ENCODE data around the gene CACNG3. TPM values are rescaled to one million over a fixed set of nuclear protein-coding genes. Genes with fewer than 3 reads are reported as not detected.

The CACNG3 gene
- total RNA-seq, 1 experiment from 2014 or later: not detected

DNA sequence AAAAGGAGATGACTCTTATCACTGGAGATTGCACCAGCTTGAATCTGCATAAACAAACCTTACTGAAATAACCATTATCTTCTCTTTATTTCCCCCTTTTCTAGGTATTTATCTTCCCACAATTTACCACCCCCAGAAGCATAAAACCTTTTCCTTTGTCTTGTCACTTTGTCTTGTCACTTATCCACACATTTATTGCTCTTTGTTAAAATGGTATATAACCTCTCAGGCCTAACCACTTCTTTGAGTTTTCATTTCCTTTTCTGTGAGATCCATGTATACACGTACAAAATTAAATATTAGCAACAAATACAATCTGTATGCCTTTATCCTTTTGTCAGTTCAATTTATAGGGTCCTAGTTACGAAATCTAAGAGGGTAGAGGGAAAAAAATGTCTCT lies 122.9 kb downstream of the CACNG3 start:
- Histone ChIP-seq H2BK12ac (ENCODE audit: insufficient read length, low read depth, low read length) (no peak overlapping the region), H2AK5ac (ENCODE audit: insufficient read length, low read length) (no peak overlapping the region), H3T11ph (ENCODE audit: low read length) (no peak overlapping the region), H3K18ac (ENCODE audit: insufficient read length, low read depth, low read length) (no peak overlapping the region), H4K20me1 (ENCODE audit: control insufficient read depth, insufficient read depth, insufficient read length) (no peaks in the 10 kb centered on the region), H4K8ac (replicated peaks; ENCODE audit: insufficient read length, low read depth, low read length) (no peak overlapping the region), H3K23ac (ENCODE audit: insufficient read length, low read depth, low read length) (no peak overlapping the region), H2AFZ (ENCODE audit: low read length) (no peak overlapping the region), H2BK20ac (ENCODE audit: low read depth, low read length, poor library complexity, severe bottlenecking) (no peak overlapping the region), H3K27ac (ENCODE audit: insufficient read length, low read depth, low read length) (no peak overlapping the region), H3K4me2 (ENCODE audit: insufficient read depth, insufficient read length, low read length) (no peak overlapping the region), H3K79me1 (ENCODE audit: insufficient read depth, low read depth, low read length, poor library complexity, severe bottlenecking) (no peaks in the 10 kb centered on the region), H3K27me3 (ENCODE audit: insufficient read depth, low read length) (no peaks in the 10 kb centered on the region), H3K56ac (ENCODE audit: insufficient read length, low read depth, low read length) (no peak overlapping the region), H4K91ac (ENCODE audit: insufficient read length, low read depth, low read length) (no peak overlapping the region), H2BK120ac (ENCODE audit: low read depth, low read length, poor library complexity, severe bottlenecking) (no peak overlapping the region), H3K4ac (ENCODE audit: low read depth, low read length) (no peak overlapping the region), H3K9me3 (ENCODE audit: control insufficient read depth, low read depth, low read length) (peaks cover 16% of the 10 kb centered on the region), H3K9ac (ENCODE audit: extremely low read depth, insufficient read length, low read length) (no peak overlapping the region), H2BK15ac (ENCODE audit: low read depth, low read length) (no peak overlapping the region), H3K4me1 (ENCODE audit: insufficient read depth, low read length) (peaks cover 5% of the 10 kb centered on the region), H3K79me2 (ENCODE audit: insufficient read depth, low read length) (no peaks in the 10 kb centered on the region), H2BK5ac (ENCODE audit: insufficient read length, low read length) (no peak overlapping the region), H4K5ac (ENCODE audit: insufficient read length, low read depth, low read length) (no peak overlapping the region), H3K23me2 (ENCODE audit: insufficient read length, low read depth, low read length, poor library complexity, severe bottlenecking) (no peaks in the 10 kb centered on the region), H3K14ac (ENCODE audit: insufficient read depth, low read length) (no peak overlapping the region)
- no peak for DNase-seq
- peaks cover 21 to 31% of the 10 kb centered on the region in 2 experiments for H3K4me1 Mint-ChIP-seq
- WGBS (ENCODE audit: extremely low coverage, insufficient read length, low lambda C conversion rate): no CpG with 5 or more reads among the region's 2 CpGs
- peaks cover 31 to 36% (median 32%) of the 10 kb centered on the region in 3 experiments for H3K36me3 Mint-ChIP-seq (ENCODE audit: insufficient read depth in 1 of 3, low read depth in 3 of 3)
- H3K27me3 Mint-ChIP-seq (ENCODE audit: low read depth): peaks cover 32% of the 10 kb centered on the region
- TF ChIP-seq, protein P1, sequence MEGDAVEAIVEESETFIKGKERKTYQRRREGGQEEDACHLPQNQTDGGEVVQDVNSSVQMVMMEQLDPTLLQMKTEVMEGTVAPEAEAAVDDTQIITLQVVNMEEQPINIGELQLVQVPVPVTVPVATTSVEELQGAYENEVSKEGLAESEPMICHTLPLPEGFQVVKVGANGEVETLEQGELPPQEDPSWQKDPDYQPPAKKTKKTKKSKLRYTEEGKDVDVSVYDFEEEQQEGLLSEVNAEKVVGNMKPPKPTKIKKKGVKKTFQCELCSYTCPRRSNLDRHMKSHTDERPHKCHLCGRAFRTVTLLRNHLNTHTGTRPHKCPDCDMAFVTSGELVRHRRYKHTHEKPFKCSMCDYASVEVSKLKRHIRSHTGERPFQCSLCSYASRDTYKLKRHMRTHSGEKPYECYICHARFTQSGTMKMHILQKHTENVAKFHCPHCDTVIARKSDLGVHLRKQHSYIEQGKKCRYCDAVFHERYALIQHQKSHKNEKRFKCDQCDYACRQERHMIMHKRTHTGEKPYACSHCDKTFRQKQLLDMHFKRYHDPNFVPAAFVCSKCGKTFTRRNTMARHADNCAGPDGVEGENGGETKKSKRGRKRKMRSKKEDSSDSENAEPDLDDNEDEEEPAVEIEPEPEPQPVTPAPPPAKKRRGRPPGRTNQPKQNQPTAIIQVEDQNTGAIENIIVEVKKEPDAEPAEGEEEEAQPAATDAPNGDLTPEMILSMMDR (conservative IDR thresholded peaks at IDR 0.05): no peak
- peaks cover 55% of the 10 kb centered on the region in 2 experiments for H3K9me3 Mint-ChIP-seq
- H3K27ac Mint-ChIP-seq: no peak overlapping the region
- H3K4me3 Mint-ChIP-seq: no peak overlapping the region
